Kidney epithelial cell (primary cell): Measurements from ENCODE around the gene LHPP. TPM values are rescaled to one million over a fixed set of nuclear protein-coding genes. Genes with fewer than 3 reads are reported as not detected.

Experiments
- DNase-seq: peaks from one replicate; pipeline ENCODE4 v3.0.0-alpha.2; 2010; ENCODE audit warnings: low read depth
- H3K27me3 ChIP-seq: 2 replicates; pipeline ENCODE4 v1.6.0; 2011; ENCODE audit warnings: low read length; ENCODE audit not compliant: control insufficient read depth, insufficient read depth
- H3K36me3 ChIP-seq: 2 replicates; pipeline ENCODE4 v1.5.1; 2011; ENCODE audit warnings: low read length; ENCODE audit not compliant: control insufficient read depth, insufficient read depth
- H3K4me3 ChIP-seq: 2 replicates; pipeline ENCODE4 v1.5.1; 2011; ENCODE audit warnings: low read depth, mild to moderate bottlenecking, control low read depth, low read length
- total RNA-seq: library from RNA; depleted of rRNA; stranded (reverse); fragments of >200 nt; gene quantifications from 2 replicates; pipeline ENCODE4 v1.2.3, GENCODE V29; 2015
- TF ChIP-seq, protein P1 (sequence below): IDR thresholded peaks from 2 replicates; pipeline ENCODE4 v1.5.1; 2011; ENCODE audit warnings: mild to moderate bottlenecking, moderate library complexity, low read length, control low read depth, inconsistent platforms; ENCODE audit not compliant: insufficient read depth, poor library complexity, severe bottlenecking

Gene LHPP
- total RNA-seq, 1 donor from 2014 or later: 6.3 TPM

DNA sequence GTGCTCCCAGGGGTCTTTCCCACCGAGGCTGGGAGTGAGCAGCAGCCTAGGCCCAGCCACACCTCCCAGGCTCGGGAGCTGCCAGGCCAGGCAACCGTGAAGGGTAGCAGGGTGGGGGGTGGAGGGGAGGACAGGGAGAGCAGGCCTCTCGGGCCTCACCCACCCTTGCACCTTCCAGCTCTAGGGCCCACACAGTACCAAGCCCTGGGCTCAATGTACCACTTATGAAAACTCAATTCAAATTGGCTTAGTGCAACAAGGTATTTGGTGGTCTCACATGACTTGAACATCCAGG, 155.2 kb downstream of the LHPP start:
- Histone ChIP-seq H3K4me3 (no peak overlapping the region), H3K36me3 (no peaks in the 10 kb centered on the region), H3K27me3 (no peaks in the 10 kb centered on the region)
- DNase-seq: no peak
- TF ChIP-seq, protein P1, sequence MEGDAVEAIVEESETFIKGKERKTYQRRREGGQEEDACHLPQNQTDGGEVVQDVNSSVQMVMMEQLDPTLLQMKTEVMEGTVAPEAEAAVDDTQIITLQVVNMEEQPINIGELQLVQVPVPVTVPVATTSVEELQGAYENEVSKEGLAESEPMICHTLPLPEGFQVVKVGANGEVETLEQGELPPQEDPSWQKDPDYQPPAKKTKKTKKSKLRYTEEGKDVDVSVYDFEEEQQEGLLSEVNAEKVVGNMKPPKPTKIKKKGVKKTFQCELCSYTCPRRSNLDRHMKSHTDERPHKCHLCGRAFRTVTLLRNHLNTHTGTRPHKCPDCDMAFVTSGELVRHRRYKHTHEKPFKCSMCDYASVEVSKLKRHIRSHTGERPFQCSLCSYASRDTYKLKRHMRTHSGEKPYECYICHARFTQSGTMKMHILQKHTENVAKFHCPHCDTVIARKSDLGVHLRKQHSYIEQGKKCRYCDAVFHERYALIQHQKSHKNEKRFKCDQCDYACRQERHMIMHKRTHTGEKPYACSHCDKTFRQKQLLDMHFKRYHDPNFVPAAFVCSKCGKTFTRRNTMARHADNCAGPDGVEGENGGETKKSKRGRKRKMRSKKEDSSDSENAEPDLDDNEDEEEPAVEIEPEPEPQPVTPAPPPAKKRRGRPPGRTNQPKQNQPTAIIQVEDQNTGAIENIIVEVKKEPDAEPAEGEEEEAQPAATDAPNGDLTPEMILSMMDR: no peak

DNA sequence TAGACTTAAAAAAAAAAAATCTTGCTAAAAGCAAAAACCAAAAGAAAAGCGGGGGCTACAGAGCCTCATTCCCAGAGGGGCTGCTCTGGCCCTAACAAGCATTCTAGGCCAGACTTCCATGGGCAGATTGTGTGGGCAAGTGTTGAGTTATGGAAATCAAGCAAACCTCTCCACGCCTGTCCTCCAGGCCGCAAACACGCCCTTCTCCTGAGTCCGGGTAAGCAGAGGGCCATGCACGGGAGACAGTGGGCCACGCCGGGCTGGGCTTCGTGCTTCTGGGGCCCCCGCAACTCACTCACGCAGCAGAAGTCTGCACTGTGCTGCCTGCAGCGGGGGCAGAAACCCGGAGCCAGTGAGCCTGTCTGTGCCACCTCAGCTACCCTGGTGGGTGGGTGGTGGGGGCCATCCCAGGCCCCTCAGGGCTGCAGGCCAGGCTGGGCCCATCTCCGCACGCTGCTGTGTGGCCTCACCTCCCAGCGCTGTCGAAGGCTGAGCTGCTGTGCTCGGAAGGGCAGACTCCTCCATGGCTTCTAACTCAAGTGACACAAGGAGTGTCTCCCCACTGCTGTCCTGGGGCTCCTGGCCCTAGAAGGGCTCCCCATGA, 156.9 kb downstream of the LHPP start:
- Histone ChIP-seq H3K36me3 (no peaks in the 10 kb centered on the region), H3K27me3 (no peaks in the 10 kb centered on the region), H3K4me3 (no peak overlapping the region)
- TF ChIP-seq, protein P1: no peak
- no peak for DNase-seq

DNA sequence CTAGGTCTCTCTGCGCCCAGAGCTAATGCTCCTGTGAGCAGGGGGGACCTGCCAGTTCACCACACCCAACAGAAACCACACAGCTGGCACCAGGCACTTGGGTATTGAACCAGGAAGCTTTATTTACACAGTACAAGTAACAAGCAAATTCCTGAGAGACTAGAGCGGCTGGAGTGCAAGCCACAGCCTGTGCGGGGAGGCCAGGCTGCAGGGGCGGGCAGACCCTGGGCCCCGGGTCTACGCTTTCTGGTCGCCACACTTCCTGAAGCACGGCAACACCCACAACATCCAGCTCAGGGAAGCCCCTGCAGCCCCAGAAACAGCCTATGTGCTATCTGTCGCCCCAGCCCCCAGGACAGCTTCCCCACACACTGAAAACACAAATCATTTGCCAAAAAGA, 157.6 kb downstream of the LHPP start:
- no peak overlapping the region for H3K4me3 ChIP-seq
- TF ChIP-seq, protein P1: no peak
- DNase-seq: no peak
- no peaks in the 10 kb centered on the region for H3K36me3 ChIP-seq
- no peaks in the 10 kb centered on the region for H3K27me3 ChIP-seq

DNA sequence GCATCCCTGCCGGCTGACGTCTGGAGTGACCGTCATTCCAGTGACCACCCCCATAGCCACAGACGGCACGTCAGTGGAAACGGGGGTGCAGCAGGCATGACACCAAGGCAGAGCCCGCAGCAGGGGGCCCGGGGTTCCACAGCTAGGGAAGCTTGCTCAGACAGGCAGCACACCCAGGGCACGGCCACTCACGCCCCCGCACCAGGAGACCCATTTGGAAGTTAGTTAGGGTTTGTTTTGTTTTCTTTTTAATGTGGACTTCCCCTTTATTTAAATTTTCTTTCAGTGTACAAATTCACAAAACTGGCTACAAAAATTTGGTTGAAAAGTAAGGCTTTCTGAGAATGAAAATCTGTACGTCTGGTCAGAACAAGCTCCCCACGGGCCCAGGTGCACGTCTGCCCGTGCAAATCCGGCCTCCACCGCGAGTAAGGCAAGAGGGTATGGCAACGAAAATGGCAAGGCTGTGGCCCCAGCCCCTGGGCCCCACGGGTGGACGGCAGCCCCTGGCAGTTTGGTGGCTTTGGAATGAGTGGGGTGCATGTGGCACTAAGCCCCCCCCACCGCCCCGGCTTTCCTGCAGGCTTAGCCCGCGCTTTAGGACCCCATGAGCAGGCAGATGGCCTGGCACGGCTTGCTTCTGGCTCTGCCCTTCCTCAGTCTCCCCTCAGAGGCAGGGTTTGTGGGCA, 158.3 kb downstream of the LHPP start:
- no peak for DNase-seq
- no peaks in the 10 kb centered on the region for H3K36me3 ChIP-seq
- H3K27me3 ChIP-seq: no peaks in the 10 kb centered on the region
- no peak overlapping the region for H3K4me3 ChIP-seq
- TF ChIP-seq, protein P1: no peak

DNA sequence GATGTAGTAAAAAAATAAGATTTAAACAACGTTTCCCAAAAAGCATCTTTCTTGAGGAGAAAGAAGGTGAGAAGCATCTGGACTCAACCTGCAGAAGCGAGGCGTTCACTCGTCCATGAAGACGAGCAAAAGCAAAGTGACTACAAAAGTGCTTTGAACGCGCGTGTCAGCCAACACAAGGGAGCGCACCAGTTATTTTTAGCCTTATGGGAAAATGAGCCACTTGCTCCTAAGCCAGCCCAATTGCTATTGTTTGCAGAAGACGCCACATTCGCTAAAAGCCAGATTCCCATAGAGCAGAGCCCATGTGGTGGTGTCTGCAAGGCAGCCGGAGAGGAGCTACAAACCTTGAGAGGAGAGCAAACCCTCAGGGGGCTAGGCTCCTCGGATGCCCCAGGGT, 160.0 kb downstream of the LHPP start:
- Histone ChIP-seq H3K36me3 (no peaks in the 10 kb centered on the region), H3K4me3 (no peak overlapping the region), H3K27me3 (no peaks in the 10 kb centered on the region)
- DNase-seq: no peak
- TF ChIP-seq, protein P1: no peak

DNA sequence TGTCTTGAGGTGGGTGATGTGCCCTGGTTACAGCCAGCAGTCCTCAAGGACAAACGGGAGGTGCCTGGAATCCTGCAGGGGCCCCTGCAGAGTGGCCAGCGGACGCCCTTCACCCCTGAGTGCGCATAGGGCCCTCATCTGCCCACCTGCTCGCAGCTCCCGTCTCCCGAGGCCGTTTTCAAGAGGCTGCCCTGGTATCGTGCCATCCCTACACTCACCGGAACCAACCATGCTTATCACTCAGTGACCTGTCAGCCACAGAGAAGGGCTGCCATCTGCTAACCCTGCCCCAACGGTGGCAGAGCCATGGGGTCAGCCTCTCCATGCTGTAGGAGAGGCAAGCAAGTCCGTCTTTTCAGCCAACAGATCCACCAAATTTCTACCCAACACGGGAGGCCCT, 160.5 kb downstream of the LHPP start:
- TF ChIP-seq, protein P1: no peak
- no peak for DNase-seq
- Histone ChIP-seq H3K27me3 (no peaks in the 10 kb centered on the region), H3K4me3 (no peak overlapping the region), H3K36me3 (no peaks in the 10 kb centered on the region)
